ENCODE data around the gene HNRNPA1.
A peak's percentile ranks its signal among the peaks of the same experiment; 100 is the strongest.
"Not testable (repeated sequence)": the region's sequence is repeated elsewhere in the genome, so short reads cannot be mapped to it uniquely, and the experiment has no call there.

HNRNPA1 gene

GRCh38 chr12:54299515-54300224 lies 19.1 kb downstream of the HNRNPA1 start:
- DNase-seq (ENCODE audit: low read depth): no peak

GRCh38 chr12:54300225-54300731 lies 19.8 kb downstream of the HNRNPA1 start:
- DNase-seq (ENCODE audit: low read depth): no peak

GRCh38 chr12:54300732-54301427 lies 20.4 kb downstream of the HNRNPA1 start, which contains the start of gene NFE2:
Gene NFE2, minus strand, starts transcription at chr12:54301015. Its CDS starts 5,767 bp downstream, at chr12:54295248.
- DNase-seq (ENCODE audit: low read depth): no peak

- no peak for DNase-seq (ENCODE audit: low read depth)
Measured at GRCh38 chr12:54301428-54302048, 21.0 kb downstream of the HNRNPA1 start.

- no peak for DNase-seq (ENCODE audit: low read depth)
Measured at GRCh38 chr12:54303640-54304039, 23.1 kb downstream of the HNRNPA1 start.

- no peak for DNase-seq (ENCODE audit: low read depth)
Measured at GRCh38 chr12:54304187-54304810, 23.8 kb downstream of the HNRNPA1 start.

- DNase-seq (ENCODE audit: low read depth): no peak
Measured at GRCh38 chr12:54306925-54307741, 26.6 kb downstream of the HNRNPA1 start.

- no peak for DNase-seq (ENCODE audit: low read depth)
Measured at GRCh38 chr12:54311051-54311450, 30.5 kb downstream of the HNRNPA1 start.

GRCh38 chr12:54312309-54312708 lies 31.8 kb downstream of the HNRNPA1 start:
- DNase-seq (ENCODE audit: low read depth): not testable (repeated sequence)

GRCh38 chr12:54321363-54321762 lies 40.8 kb downstream of the HNRNPA1 start:
- DNase-seq (ENCODE audit: low read depth): no peak

- peak; percentile 70 for DNase-seq (ENCODE audit: low read depth)
Measured at GRCh38 chr12:54324617-54325441, 44.3 kb downstream of the HNRNPA1 start, which contains the start of gene COPZ1. Gene COPZ1, plus strand, starts transcription at chr12:54325131. Its CDS starts 33 bp downstream, at chr12:54325164.

GRCh38 chr12:54325442-54326109 lies 45.0 kb downstream of the HNRNPA1 start:
- not testable (repeated sequence) for DNase-seq (ENCODE audit: low read depth)

GRCh38 chr12:54328595-54329337 lies 48.2 kb downstream of the HNRNPA1 start:
- no peak for DNase-seq (ENCODE audit: low read depth)

- no peak for DNase-seq (ENCODE audit: low read depth)
Measured at GRCh38 chr12:54329759-54330158, 49.2 kb downstream of the HNRNPA1 start.

- no peak for DNase-seq (ENCODE audit: low read depth)
Measured at GRCh38 chr12:54330442-54330841, 49.9 kb downstream of the HNRNPA1 start.

GRCh38 chr12:54331461-54331860 lies 50.9 kb downstream of the HNRNPA1 start:
- DNase-seq (ENCODE audit: low read depth): no peak

- no peak for DNase-seq (ENCODE audit: low read depth)
Measured at GRCh38 chr12:54333420-54334034, 53.0 kb downstream of the HNRNPA1 start.

Data from stimulated activated CD8-positive, alpha-beta memory T cell treated with anti-CD3 and anti-CD28 coated beads, Interleukin-15, amount 100 ng/mL, for 24 hours (primary cell).